ENCODE data around the gene AMMECR1L. TPM values are rescaled to one million over a fixed set of nuclear protein-coding genes. Genes with fewer than 3 reads are reported as not detected.

Gene AMMECR1L
- total and polyA plus RNA-seq, 2 of the 13 experiments (the other 11 are each of a cell fraction or from before 2014, with no cell fraction given): 9.1 to 14.2 TPM

DNA sequence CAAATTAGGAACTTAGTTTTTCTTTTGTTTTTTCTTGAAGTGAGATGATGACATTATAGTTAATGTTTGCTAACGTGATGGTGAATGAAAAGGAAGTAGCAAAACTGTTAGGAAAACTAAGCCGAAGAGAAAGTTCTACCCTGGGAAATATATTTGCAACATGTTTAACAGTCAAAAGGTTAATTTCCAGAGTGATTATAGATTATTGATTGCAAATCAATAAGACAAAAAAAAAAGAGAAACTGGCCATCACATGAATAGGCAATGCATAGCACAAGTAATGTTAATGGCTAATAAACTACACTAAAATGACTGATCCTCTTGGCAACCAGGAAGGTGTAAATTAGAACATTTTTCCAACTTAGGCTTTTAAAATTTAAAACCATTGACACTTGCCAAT is 26.0 kb upstream of the AMMECR1L start (continued):
- TF ChIP-seq, protein P1, sequence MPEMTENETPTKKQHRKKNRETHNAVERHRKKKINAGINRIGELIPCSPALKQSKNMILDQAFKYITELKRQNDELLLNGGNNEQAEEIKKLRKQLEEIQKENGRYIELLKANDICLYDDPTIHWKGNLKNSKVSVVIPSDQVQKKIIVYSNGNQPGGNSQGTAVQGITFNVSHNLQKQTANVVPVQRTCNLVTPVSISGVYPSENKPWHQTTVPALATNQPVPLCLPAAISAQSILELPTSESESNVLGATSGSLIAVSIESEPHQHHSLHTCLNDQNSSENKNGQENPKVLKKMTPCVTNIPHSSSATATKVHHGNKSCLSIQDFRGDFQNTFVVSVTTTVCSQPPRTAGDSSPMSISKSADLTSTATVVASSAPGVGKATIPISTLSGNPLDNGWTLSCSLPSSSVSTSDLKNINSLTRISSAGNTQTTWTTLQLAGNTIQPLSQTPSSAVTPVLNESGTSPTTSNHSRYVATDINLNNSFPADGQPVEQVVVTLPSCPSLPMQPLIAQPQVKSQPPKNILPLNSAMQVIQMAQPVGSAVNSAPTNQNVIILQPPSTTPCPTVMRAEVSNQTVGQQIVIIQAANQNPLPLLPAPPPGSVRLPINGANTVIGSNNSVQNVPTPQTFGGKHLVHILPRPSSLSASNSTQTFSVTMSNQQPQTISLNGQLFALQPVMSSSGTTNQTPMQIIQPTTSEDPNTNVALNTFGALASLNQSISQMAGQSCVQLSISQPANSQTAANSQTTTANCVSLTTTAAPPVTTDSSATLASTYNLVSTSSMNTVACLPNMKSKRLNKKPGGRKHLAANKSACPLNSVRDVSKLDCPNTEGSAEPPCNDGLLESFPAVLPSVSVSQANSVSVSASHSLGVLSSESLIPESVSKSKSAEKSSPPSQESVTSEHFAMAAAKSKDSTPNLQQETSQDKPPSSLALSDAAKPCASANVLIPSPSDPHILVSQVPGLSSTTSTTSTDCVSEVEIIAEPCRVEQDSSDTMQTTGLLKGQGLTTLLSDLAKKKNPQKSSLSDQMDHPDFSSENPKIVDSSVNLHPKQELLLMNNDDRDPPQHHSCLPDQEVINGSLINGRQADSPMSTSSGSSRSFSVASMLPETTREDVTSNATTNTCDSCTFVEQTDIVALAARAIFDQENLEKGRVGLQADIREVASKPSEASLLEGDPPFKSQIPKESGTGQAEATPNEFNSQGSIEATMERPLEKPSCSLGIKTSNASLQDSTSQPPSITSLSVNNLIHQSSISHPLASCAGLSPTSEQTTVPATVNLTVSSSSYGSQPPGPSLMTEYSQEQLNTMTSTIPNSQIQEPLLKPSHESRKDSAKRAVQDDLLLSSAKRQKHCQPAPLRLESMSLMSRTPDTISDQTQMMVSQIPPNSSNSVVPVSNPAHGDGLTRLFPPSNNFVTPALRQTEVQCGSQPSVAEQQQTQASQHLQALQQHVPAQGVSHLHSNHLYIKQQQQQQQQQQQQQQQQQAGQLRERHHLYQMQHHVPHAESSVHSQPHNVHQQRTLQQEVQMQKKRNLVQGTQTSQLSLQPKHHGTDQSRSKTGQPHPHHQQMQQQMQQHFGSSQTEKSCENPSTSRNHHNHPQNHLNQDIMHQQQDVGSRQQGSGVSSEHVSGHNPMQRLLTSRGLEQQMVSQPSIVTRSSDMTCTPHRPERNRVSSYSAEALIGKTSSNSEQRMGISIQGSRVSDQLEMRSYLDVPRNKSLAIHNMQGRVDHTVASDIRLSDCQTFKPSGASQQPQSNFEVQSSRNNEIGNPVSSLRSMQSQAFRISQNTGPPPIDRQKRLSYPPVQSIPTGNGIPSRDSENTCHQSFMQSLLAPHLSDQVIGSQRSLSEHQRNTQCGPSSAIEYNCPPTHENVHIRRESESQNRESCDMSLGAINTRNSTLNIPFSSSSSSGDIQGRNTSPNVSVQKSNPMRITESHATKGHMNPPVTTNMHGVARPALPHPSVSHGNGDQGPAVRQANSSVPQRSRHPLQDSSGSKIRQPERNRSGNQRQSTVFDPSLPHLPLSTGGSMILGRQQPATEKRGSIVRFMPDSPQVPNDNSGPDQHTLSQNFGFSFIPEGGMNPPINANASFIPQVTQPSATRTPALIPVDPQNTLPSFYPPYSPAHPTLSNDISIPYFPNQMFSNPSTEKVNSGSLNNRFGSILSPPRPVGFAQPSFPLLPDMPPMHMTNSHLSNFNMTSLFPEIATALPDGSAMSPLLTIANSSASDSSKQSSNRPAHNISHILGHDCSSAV (CRISPR knock-in tag; IDR thresholded peaks at IDR 0.05; ENCODE audit: borderline replicate concordance): no peak
- TF ChIP-seq ZNF136 (CRISPR knock-in tag; IDR thresholded peaks at IDR 0.05; ENCODE audit: low read depth) (no peak), IKZF1 (IDR thresholded peaks at IDR 0.05) (no peak), MLLT10 (CRISPR knock-in tag; IDR thresholded peaks at IDR 0.05) (no peak), RFX5 (IDR thresholded peaks at IDR 0.05; ENCODE audit: low read depth, low read length) (no peak), POGZ (CRISPR knock-in tag; IDR thresholded peaks at IDR 0.05) (no peak), EP300 (IDR thresholded peaks at IDR 0.05; ENCODE audit: low read depth in 2 of 2, low read length in 2 of 2) (no peak), EP300 (CRISPR knock-in tag; IDR thresholded peaks at IDR 0.05; ENCODE audit: borderline replicate concordance) (no peak), ZNF616 (CRISPR knock-in tag; IDR thresholded peaks at IDR 0.05; ENCODE audit: low read depth) (no peak), ZBTB8A (CRISPR knock-in tag; IDR thresholded peaks at IDR 0.05; ENCODE audit: borderline replicate concordance, low read depth) (no peak), ETV6 (CRISPR knock-in tag; conservative IDR thresholded peaks at IDR 0.05) (no peak)
- TF ChIP-seq, protein P2, sequence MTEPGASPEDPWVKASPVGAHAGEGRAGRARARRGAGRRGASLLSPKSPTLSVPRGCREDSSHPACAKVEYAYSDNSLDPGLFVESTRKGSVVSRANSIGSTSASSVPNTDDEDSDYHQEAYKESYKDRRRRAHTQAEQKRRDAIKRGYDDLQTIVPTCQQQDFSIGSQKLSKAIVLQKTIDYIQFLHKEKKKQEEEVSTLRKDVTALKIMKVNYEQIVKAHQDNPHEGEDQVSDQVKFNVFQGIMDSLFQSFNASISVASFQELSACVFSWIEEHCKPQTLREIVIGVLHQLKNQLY (CRISPR knock-in tag; IDR thresholded peaks at IDR 0.05): no peak

Data from HepG2 (cell line).